A549 (cell line): ENCODE results near the gene YWHAG. TPM values are rescaled to one million over a fixed set of nuclear protein-coding genes. Genes with fewer than 3 reads are reported as not detected.

ENCODE experiments used
- ATAC-seq, 2 experiments: fragments of 200-7000 bp in 1 of 2; fragments of >200 bp in 1 of 2; cut with Nextera tagmentation in 1 of 2; cut with Tn5 transposase in 1 of 2; 3 replicates each; pipeline versions ENCODE4 v1.8.0 to v1.9.1; 2018 to 2020; ENCODE audit warnings: mild to moderate bottlenecking in 1 of 2, moderate library complexity in 1 of 2
- CTCF ChIA-PET: fragments of 300-600 bp; sonication (Branson Sonifier 250); formaldehyde crosslinking; extraction: SDS; loops from one replicate; lab custom pipeline; 2021; ENCODE audit warnings: antibody characterized with exemption, inconsistent platforms; lab: Yijun Ruan, JAX
- POLR2A ChIA-PET: fragments of 350-600 bp; formaldehyde crosslinking; extraction: SDS; loops from one replicate; lab custom pipeline; 2021; ENCODE audit warnings: antibody characterized with exemption, inconsistent platforms; lab: Yijun Ruan, JAX
- DNase-seq, 2 experiments: peaks; one replicate each; pipeline versions ENCODE4 v3.0.0 to v3.0.0-alpha.2; 2011 to 2016; ENCODE audit warnings: low read depth in 1 of 2, low spot score in 1 of 2
- FAIRE-seq: peaks from 2 replicates; lab custom pipeline; 2011; peaks lifted over from hg19 to GRCh38; lab: Jason Lieb, UNC
- H3K27ac ChIP-seq, 2 experiments: fragments of >200 bp; sonication (Bioruptor Twin); formaldehyde crosslinking; 3 replicates each; pipeline ENCODE4 v1.5.1; 2016 to 2017
- H3K4me1 ChIP-seq: fragments of >200 bp; sonication (Bioruptor Twin); formaldehyde crosslinking; 3 replicates; pipeline ENCODE4 v1.6.1; 2016
- H3K4me2 ChIP-seq: fragments of >200 bp; sonication (Bioruptor Twin); formaldehyde crosslinking; 3 replicates; pipeline ENCODE4 v1.6.1; 2016
- H3K4me3 ChIP-seq: fragments of >200 bp; sonication (Bioruptor Twin); formaldehyde crosslinking; 3 replicates; pipeline ENCODE4 v1.5.1; 2016
- H3K9me3 ChIP-seq: fragments of >200 bp; sonication (Bioruptor Twin); formaldehyde crosslinking; 3 replicates; pipeline ENCODE4 v1.6.1; 2016
- CEBPB ChIP-seq, 2 experiments: fragments of >200 bp in 1 of 2; sonication (Bioruptor Twin) in 1 of 2; formaldehyde crosslinking in 1 of 2; IDR thresholded peaks; 2 replicates each; pipeline ENCODE4 v1.6.1; 2012 to 2016
- CTCF ChIP-seq: fragments of >200 bp; sonication (Bioruptor Twin); formaldehyde crosslinking; IDR thresholded peaks from 3 replicates; pipeline ENCODE4 v1.5.1; 2016
- EHMT2 ChIP-seq: fragments of 200-600 bp; sonication (generic); IDR thresholded peaks from 2 replicates; pipeline ENCODE4 v1.6.1; 2016; ENCODE audit warnings: antibody characterized with exemption, low read depth, mild to moderate bottlenecking, moderate library complexity
- FOSL2 ChIP-seq, 2 experiments: fragments of 450-650 bp in 1 of 2; fragments of >200 bp in 1 of 2; sonication (Bioruptor Twin) in 1 of 2; formaldehyde crosslinking; IDR thresholded peaks; 2 replicates each; pipeline versions ENCODE4 v1.5.0 to v1.6.1; 2016 to 2020; ENCODE audit warnings: mild to moderate bottlenecking in 1 of 2, moderate library complexity in 1 of 2
- FOXS1 ChIP-seq: fragments of 250-450 bp; sonication (Bioruptor Pico); IDR thresholded peaks from 2 replicates; pipeline ENCODE4 v1.5.0; 2020; ENCODE audit warnings: mild to moderate bottlenecking, moderate library complexity
- GATA3 ChIP-seq: IDR thresholded peaks from 2 replicates; pipeline ENCODE4 v1.6.1; 2012; ENCODE audit warnings: borderline replicate concordance
- HOXB13 ChIP-seq: fragments of 250-450 bp; sonication (Bioruptor Pico); IDR thresholded peaks from 2 replicates; pipeline ENCODE4 v1.5.0; 2020; ENCODE audit warnings: low read depth, mild to moderate bottlenecking, moderate library complexity
- JUN ChIP-seq, 2 experiments: fragments of >200 bp; sonication (Bioruptor Twin); formaldehyde crosslinking; IDR thresholded peaks; 2 replicates in 1 of 2; 3 replicates in 1 of 2; pipeline ENCODE4 v1.6.1; 2016 to 2017
- KDM1A ChIP-seq: fragments of 200-600 bp; sonication (generic); IDR thresholded peaks from 2 replicates; pipeline ENCODE4 v1.6.1; 2016; ENCODE audit warnings: low read depth, mild to moderate bottlenecking
- NR3C1 ChIP-seq: fragments of >200 bp; sonication (Bioruptor Twin); formaldehyde crosslinking; IDR thresholded peaks from 3 replicates; pipeline ENCODE4 v1.6.1; 2017
- PBX3 ChIP-seq: IDR thresholded peaks from 2 replicates; pipeline ENCODE4 v1.6.1; 2012
- PHF8 ChIP-seq: fragments of 200-600 bp; sonication (generic); IDR thresholded peaks from 2 replicates; pipeline ENCODE4 v1.6.1; 2016; ENCODE audit warnings: low read depth, mild to moderate bottlenecking, antibody characterized with exemption, moderate library complexity, borderline replicate concordance
- RCOR1 ChIP-seq: fragments of 150-350 bp; IDR thresholded peaks from 2 replicates; pipeline ENCODE4 v1.6.1; 2014; ENCODE audit warnings: antibody characterized with exemption, low read length, low read depth
- RNF2 ChIP-seq: fragments of 200-600 bp; sonication (generic); IDR thresholded peaks from 2 replicates; pipeline ENCODE4 v1.6.1; 2016; ENCODE audit warnings: low read depth, mild to moderate bottlenecking, antibody characterized with exemption, moderate library complexity, borderline replicate concordance
- ZNF302 ChIP-seq: fragments of 250-450 bp; sonication (Bioruptor Pico); IDR thresholded peaks from 2 replicates; pipeline ENCODE4 v1.9.0; 2021; ENCODE audit warnings: inconsistent platforms, mild to moderate bottlenecking, moderate library complexity
- ZSCAN20 ChIP-seq: fragments of 250-450 bp; sonication (Bioruptor Pico); IDR thresholded peaks from 2 replicates; pipeline ENCODE4 v1.8.0; 2022; ENCODE audit warnings: mild to moderate bottlenecking, moderate library complexity
- WGBS: methylation state at CpG from one replicate; pipeline ENCODE4 v1.1.6; 2017; ENCODE audit errors: missing lambda C conversion rate; 5-methylcytosine and 5-hydroxymethylcytosine counted together
- polyA plus RNA-seq, 4 experiments: library from polyadenylated mRNA; depleted of rRNA in 3 of 4; stranded (reverse); fragments of >200 nt; fragmentation: RNase III in 1 of 4; extraction: RNeasy Plus Mini Kit Qiagen cat#74134 plus additional on column Dnase treatment in 1 of 4; gene quantifications; 2 replicates in 3 of 4; 3 replicates in 1 of 4; pipeline ENCODE4 v1.2.3, GENCODE V29; 2011 to 2017
- TF ChIP-seq, protein P1 (sequence below): IDR thresholded peaks from 2 replicates; pipeline ENCODE4 v1.6.1; 2012; ENCODE audit warnings: low read depth, borderline replicate concordance
- TF ChIP-seq, protein P2 (sequence below): fragments of 150-350 bp; IDR thresholded peaks from 2 replicates; pipeline ENCODE4 v1.6.1; 2014; ENCODE audit warnings: low read depth, mild to moderate bottlenecking, low read length

YWHAG gene
- polyA plus RNA-seq, 2 of the 4 experiments (the other 2 are of a cell fraction), result 141 to 302 TPM

DNA sequence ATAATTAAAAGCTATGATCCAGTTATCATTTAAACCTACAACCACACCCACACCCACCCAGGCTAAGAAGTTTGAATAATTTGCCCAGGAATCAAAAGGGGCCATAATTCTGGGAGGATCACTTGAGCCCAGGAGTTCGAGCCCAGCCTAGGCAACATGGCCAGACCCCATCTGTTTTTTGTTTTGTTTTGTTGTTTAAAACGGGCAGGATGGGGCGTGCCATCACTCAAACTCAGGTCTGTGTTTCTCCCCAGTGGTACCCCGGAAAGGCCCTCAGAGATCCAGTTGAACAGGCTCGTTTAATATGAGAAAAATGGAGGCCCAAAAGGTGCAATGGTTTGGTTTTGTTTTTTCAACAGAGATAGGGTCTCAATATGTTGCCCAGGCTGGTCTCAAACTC lies 33.0 kb downstream of the YWHAG start:
- Histone ChIP-seq H3K4me3 (no peak overlapping the region), H3K4me2 (peak overlapping the region; percentile 57; the same call in 2 of the 3 replicates), H3K9me3 (no peaks in the 10 kb centered on the region), H3K4me1 (peaks cover 42% of the 10 kb centered on the region), H3K27ac (peak overlapping the region; percentile 41 to 65; a peak in 5 of 6 replicates)
- DNase-seq, result no peak
- no peak for FAIRE-seq
- TF ChIP-seq ZNF302 (CRISPR knock-in tag), result no peak
- TF ChIP-seq KDM1A, result no peak
- TF ChIP-seq CEBPB (IDR thresholded peaks at IDR 0.05), result no peak
- no peak for TF ChIP-seq FOSL2 (IDR thresholded peaks at IDR 0.05)
- TF ChIP-seq FOSL2 (CRISPR knock-in tag; IDR thresholded peaks at IDR 0.05), result no peak
- TF ChIP-seq PBX3, result no peak
- TF ChIP-seq PHF8, result no peak
- TF ChIP-seq RNF2, result no peak
- TF ChIP-seq HOXB13 (CRISPR knock-in tag), result no peak
- TF ChIP-seq GATA3, result no peak
- TF ChIP-seq RCOR1, result no peak
- TF ChIP-seq ZSCAN20 (CRISPR knock-in tag), result no peak
- TF ChIP-seq NR3C1, result no peak
- TF ChIP-seq, protein P1, sequence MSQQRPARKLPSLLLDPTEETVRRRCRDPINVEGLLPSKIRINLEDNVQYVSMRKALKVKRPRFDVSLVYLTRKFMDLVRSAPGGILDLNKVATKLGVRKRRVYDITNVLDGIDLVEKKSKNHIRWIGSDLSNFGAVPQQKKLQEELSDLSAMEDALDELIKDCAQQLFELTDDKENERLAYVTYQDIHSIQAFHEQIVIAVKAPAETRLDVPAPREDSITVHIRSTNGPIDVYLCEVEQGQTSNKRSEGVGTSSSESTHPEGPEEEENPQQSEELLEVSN, result no peak
- TF ChIP-seq CTCF, result no peak
- no peak for TF ChIP-seq EHMT2
- no peak for TF ChIP-seq FOXS1 (CRISPR knock-in tag)
- TF ChIP-seq JUN (IDR thresholded peaks at IDR 0.05), result no peak
- ChIA-PET POLR2A (interaction anchor here (1.4 kb wide), 1 partner anchor 33 kb away, joined by 12 read pairs; the partner anchor contains the start of gene YWHAG), CTCF (interaction anchor here (0.7 to 27.1 kb wide), 5 partner anchors 11 to 148 kb away, joined by 3 to 764 read pairs (median 8); partner anchors contain the start of gene HSPB1)
- WGBS, result 80% methylated on average over 5 of the region's 5 CpGs
- no peak for ATAC-seq

DNA sequence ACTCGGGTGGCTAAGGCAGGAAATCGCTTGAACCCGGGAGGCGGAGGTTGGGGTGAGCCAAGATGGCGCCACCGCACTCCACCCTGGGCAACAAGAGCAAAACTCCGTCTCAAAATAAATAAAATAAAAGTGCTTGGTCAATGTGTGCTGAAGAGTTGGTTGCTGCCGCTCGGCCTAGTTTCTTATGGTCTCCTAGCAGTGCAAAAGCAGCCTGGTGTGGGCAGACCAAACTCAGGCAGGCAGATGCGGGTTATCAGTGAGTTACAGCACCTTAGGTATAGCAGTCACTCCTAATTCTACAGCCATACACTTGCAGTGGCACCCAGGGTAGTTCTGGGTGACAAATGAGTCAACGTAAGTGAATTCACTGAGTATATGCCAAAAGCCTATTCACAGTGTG lies 33.7 kb downstream of the YWHAG start:
- Histone ChIP-seq H3K9me3 (no peaks in the 10 kb centered on the region), H3K4me1 (peaks cover 44% of the 10 kb centered on the region), H3K4me2 (no peak overlapping the region), H3K4me3 (no peak overlapping the region), H3K27ac (no peak overlapping the region)
- DNase-seq, result no peak
- ChIA-PET POLR2A (no interaction called here), CTCF (interaction anchor here (0.7 to 27.1 kb wide), 5 partner anchors 10 to 147 kb away, joined by 3 to 764 read pairs (median 8); partner anchors contain the start of genes HSPB1 and YWHAG)
- ATAC-seq, result no peak
- TF ChIP-seq JUN (IDR thresholded peaks at IDR 0.05), result peak in 1 of 2 experiments; percentile 36; a peak in 2 of 5 replicates
- TF ChIP-seq, protein P2, sequence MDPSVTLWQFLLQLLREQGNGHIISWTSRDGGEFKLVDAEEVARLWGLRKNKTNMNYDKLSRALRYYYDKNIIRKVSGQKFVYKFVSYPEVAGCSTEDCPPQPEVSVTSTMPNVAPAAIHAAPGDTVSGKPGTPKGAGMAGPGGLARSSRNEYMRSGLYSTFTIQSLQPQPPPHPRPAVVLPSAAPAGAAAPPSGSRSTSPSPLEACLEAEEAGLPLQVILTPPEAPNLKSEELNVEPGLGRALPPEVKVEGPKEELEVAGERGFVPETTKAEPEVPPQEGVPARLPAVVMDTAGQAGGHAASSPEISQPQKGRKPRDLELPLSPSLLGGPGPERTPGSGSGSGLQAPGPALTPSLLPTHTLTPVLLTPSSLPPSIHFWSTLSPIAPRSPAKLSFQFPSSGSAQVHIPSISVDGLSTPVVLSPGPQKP, result no peak
- FAIRE-seq, result no peak
- WGBS, result 94% methylated on average over 11 of the region's 11 CpGs
